C4-2B (cell line): ENCODE data around the gene DNAAF3.

Experiments
- CTCF ChIP-seq: fragments of 450-650 bp; conservative IDR thresholded peaks from 2 replicates; pipeline ENCODE4 v1.5.1; 2017; ENCODE audit warnings: mild to moderate bottlenecking
- ZFX ChIP-seq: fragments of 450-650 bp; IDR thresholded peaks from 2 replicates; pipeline ENCODE4 v1.6.1; 2017

- TF ChIP-seq CTCF, result no peak
- no peak for TF ChIP-seq ZFX
Observed at GRCh38 chr19:55137915-55138314, 28.5 kb downstream of the DNAAF3 start.
